K562 treated with DMSO at 1 percent for 12 hours (cell line): ENCODE measurements around the gene DLGAP5. TPM values are rescaled to one million over a fixed set of nuclear protein-coding genes. Genes with fewer than 3 reads are reported as not detected.

ENCODE experiments used
- total RNA-seq: library from RNA; unstranded; fragments of 300-600 nt; gene quantifications from 2 replicates; pipeline ENCODE4 v1.2.3, GENCODE V29; 2022; ENCODE audit not compliant: insufficient read depth

DLGAP5 gene
- total RNA-seq = 15.2 and 45.8 TPM in 2 replicates

GRCh38 chr14:55191203-55192053 is at the start of gene DLGAP5:
Gene DLGAP5, minus strand, starts transcription at chr14:55191585. Its CDS starts 2,406 bp downstream, at chr14:55189179.

GRCh38 chr14:55129086-55129427 is 62.3 kb downstream of the DLGAP5 start, which contains the start of gene LGALS3:
Gene LGALS3, plus strand, starts transcription at chr14:55129252. Its CDS starts 8,122 bp downstream, at chr14:55137374.

Other genes starting within 250 kb of the DLGAP5 start
- 7.5 and 18.1 TPM in 2 replicates for gene WDHD1, start 164.5 kb downstream of the DLGAP5 start, total RNA-seq
- gene SOCS4, start 164.3 kb downstream of the DLGAP5 start, total RNA-seq = 1.8 and 9.6 TPM in 2 replicates
- gene MAPK1IP1L, start 139.9 kb downstream of the DLGAP5 start, total RNA-seq = 23.7 and 56.9 TPM in 2 replicates
- gene LGALS3, start 62.3 kb downstream of the DLGAP5 start, total RNA-seq = 10.3 and 13.5 TPM in 2 replicates
- 8.5 and 19.0 TPM in 2 replicates for gene FBXO34, start 79.8 kb upstream of the DLGAP5 start, total RNA-seq
- 1.2 and 3.1 TPM in 2 replicates for gene ATG14, start 220.2 kb upstream of the DLGAP5 start, total RNA-seq
- gene TBPL2, start 249.0 kb upstream of the DLGAP5 start, total RNA-seq = not detected in 2 replicates